NOMO-1 treated with DMSO at 0.1 percent for 48 hours (cell line): Measurements from ENCODE around the gene CDCA4.
A peak's percentile ranks its signal among the peaks of the same experiment; 100 is the strongest.
"Not testable (repeated sequence)": the region's sequence is repeated elsewhere in the genome, so short reads cannot be mapped to it uniquely, and the experiment has no call there.

Experiments used
- DNase-seq: peaks from one replicate; lab custom pipeline; 2025; ENCODE audit not compliant: unreplicated experiment; lab: John Stamatoyannopoulos, UW

CDCA4 gene

DNA sequence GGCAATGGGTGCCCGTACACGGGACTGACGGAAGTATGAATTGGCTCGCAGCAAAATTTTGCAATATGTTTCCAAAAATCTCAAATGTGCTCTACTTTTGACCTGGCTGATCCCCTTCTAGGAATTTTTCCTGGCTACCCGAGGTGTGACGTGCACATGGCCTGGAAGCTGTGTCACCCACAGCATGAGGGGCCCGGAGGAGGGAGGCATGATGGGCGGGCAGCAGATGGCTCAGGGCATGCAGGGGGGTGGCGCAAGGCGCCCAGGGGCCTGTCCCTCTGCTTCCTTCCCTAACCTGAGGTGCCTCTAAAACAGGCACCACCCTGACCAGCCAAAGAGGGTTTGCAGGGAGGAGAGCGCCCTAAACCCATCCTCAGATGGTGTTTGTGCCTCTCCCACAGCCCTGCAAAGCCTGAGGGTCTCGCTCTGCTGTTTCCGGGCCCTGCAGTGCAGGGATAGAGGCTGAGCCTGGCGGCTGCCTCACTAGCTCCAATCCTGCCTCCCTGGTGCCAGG, 37.7 kb upstream of the CDCA4 start:
- DNase-seq: no peak

DNA sequence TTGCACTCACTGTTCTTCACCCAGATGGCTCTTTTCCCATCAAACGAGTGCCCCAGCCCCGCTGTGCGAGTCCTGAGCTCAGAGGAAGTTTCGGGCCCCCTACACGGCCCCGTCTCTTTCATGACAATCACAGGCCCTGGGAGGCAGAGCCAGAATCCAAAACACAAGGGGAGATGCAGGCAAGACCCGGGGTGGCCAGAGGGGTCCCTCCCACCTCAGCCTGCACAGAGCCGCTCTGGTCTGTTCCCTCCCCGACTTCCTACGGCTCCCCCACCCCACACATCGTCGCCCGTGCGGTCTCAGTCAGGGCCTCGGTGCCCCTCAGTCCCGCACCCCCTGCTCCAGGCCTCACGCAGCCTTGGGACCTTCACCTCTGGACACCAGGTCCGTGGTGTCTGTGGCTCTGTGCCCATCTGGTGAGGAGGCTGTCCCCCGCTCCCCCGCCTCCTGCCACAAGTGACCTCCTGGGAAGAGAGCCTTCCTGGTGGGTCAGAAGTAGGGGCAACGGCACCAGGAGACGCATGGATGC, 35.5 kb upstream of the CDCA4 start:
- DNase-seq: no peak

DNA sequence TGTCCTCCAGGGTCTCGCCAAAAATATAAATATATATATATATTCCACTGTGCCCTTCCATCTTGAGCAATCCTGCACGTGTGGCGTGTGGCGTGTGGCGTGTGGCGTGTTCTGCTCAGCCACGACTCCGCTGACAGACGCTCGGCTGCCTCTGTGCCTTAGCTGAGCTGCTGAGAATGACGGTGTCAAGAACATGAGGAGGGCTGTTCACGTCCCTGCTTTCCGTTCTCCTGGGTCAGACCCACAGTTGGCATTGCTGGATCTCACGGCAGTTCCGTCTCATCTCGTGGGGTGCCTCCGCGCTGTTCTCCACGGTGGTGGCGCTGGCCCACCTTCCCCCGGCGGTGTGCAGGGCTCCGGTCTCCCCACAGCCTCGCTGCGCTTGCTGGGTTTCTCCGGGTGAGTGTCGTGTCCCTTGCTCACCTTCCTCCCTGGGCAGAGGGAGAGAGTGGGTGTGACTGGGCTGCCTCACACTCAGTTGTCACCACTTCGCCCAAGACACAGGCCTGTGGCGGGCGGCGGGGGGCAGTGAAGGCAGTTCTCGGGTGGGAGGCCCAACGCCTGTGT, 34.9 kb upstream of the CDCA4 start:
- no peak for DNase-seq

DNA sequence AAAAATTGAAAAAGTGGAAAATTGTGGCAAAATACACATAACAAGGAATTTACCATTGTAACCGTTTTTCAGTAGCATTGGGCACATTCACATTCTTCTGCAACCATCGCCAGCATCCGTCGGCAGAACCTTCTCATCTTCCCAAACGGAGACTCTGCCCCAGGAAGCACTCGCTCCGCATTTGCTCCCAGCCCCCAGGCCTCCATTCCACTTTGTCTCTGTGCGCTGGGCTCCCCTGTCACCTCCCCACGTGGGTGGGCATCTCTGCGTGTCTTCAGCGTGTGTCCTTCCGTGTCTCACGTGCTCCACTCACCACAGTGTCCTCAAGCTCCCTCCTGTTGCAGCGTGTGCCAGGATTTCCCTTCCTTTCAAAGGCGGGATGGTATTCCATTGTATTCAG, 34.5 kb upstream of the CDCA4 start:
- no peak for DNase-seq

DNA sequence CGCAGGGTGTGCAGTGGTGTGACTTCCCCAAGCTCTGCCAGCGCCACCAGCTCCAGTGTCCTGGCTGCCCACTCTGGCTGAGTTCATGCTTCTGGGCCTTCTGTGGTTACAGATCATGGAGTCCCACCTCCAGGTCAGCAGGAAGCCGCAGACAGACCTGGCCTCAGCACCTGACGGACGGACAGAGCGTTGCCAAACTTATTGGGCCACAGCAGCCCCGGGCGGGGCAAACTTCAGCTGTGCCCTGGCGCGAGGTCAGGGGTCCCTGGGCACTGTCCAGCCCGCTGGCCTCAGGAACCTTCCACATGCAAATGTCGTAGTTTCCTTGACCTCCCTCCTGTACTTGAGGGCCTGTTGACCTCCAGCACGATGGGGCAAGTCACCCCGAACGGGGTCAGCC, 33.1 kb upstream of the CDCA4 start:
- DNase-seq: no peak

DNA sequence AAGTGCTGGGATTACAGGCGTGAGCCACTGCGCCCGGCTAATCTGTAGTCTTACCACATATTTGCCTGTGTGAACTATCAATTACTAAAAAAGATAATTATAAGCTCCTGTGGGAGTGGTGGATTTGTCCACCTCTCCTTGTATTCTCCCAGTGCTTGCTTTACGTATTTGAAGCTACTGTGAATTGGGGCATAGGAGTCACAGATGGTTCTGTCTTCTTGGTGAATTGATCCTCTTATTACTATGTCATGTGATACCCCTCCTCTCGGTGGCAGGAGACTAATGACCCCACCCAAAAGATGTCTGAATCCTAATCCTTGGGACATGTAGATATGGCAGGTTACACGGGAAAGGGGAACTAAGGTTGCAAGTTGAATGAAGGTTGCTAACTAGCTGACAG, 32.5 kb upstream of the CDCA4 start:
- no peak for DNase-seq

DNA sequence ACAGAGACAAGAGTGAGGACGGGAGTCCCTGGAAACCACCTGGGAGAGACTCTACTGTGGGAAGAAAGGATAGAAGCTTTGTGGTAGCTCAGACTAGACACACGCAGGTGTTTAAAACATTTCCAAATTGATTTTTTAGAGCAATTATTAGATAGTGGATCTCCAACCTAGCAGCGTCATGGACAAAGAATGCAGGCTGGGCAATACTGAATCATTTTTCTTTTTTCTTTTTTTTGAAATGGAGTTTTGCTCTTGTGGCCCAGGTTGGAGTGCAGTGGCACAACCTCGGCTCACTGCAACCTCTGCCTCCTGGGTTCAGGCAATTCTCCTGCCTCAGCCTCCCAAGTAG, 31.2 kb upstream of the CDCA4 start:
- DNase-seq: no peak

DNA sequence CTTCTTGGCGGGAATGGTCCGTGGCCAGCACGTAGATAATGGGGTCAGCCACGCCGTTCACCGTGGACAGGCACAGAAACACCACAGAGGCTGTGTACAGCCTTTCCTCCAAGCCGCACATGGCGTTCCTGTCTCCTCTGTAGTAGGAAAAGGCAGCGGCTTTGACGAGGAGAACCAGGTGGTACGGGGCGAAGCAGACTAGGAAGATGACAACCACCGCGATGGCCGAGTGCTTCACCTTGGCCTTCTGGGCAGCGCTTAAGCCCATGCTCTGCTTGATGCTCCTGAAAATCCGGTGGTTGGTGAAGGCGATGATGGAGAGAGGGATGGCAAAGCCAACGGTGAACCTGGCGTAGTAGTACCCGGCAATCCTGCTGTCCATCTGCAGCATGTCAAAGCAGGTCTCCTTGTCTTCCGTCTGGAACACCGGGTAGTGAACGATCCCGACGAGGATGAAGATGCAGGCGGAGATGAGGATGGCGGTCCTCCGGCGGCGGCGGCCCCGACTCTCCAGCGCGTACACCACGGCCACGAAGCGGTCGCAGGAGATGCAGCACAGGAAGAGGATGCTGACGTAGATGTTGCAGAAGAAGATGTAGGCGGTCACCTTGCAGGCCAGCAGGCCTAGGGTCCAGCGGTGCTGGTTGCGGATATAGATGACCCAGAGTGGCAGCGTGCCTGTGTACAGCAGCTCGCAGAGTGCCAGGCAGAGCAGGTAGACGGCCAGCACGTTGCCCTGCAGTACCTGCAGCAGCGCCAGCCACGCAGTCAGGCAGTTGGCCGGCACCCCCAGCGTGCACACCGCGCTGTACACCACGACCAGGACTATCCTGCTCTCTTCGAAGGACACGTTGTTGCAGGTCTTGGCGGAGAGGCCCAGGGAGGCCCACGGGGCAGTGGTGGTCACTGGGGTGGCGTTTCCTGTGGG, 30.6 kb upstream of the CDCA4 start:
- no peak for DNase-seq

DNA sequence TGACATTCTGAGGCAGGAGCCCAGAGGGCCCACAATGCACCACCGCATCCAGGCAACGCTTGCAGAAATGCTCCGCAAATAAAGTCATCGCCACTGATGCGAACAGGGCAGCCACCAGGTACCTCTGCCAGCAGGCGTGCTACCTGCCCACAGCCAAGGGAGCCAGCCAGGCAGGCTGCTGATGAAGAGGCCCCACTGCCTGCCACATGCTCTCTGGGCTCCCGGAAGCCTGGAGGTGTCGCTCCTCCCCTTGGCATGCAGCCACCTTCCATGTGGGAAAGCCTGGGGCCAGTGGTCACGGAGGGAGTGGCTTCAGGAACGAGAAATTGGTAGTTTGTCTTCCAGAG, 29.6 kb upstream of the CDCA4 start:
- no peak for DNase-seq

DNA sequence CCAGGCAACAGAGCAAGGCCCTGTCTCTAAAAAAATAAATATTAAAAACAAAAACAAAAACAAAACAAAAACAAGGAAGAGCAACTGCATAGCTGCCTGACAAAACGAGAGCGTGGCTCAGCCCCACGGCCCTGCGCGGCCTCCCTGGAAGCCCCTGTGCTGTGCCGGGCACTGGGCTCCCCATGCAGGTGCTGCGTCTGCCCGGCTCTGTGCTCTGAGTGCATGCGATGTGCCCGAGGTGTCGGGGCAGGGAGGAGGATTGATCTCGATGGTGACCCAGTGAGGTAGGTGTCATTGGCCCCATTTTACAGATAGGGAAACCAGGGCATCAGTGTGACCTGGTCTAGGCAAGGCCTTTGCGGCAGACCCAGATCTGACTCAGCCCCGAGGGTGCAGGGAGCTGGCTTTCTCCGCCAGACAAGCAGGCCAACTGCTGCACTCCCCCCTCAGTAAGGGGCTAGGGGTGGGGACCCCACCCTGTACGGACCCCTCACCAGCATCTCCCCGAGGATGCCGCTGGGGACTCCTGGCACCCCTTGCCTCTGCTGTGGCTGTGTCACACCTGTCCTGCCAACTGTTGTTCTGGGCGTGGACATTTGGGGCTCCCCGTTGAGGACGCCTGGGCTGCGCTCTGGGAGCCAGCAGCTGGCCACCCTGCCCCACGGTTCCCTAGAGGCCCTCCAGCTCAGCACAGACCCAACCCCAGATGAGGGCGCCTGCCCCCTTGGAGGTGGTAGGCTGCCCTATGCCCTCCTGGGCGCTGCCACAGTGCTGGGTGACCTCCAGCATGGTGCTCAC, 29.1 kb upstream of the CDCA4 start:
- DNase-seq: no peak

DNA sequence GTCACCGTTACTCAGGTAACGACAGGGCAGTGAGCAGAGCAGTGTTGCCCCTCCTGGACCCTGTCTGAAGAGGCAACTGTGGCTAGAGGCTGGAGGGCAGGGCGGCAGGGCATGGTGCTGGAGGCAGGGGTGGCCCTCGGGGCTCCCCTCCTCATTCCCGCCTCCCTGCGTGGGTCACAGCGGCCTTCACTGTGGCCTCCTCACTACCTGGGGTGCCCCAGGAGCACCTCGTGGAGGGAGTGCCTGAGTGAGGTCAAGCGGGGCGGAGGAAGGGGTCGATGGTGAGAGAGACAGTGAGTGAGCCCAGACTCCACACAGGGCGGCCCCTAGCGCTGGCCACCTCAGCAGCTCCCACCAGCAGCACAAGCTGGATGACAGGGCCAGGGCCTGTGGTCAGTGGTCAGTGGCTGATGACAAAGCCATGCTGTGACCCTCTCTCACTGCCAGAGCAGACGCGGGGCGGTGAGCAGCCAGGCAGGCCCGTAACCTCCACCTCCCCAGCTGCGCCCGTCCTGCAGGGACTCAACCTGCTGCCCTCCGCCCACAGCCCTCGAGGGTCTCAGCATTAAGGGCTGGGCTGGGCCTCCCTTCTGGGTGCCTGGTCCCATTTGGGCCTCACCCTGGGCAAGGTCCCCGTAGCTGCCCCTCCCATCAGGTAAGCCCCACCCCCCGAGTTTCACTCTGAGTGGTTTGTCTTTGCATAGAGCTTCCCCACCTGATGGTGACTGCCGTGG, 26.6 kb upstream of the CDCA4 start:
- no peak for DNase-seq

DNA sequence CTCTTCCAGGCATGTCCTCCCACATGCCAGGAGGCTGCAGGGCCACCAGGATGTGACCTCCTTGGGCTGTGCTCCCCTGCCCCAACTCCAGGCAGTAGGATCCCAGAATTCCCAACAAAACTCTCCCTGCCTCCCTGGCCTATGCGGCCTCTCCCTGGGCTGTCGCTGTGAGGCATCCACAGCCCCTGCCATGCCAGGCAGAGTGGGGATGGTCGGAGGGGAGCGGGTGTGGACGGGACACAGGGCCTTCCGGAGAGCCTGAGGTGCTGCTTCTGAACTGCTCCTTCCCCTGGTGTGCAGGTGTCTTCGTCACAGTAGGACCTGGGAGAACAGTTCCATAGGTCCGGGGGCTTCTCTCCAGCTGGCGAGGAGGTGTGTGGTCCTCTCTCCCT, 26.0 kb upstream of the CDCA4 start:
- DNase-seq: no peak

DNA sequence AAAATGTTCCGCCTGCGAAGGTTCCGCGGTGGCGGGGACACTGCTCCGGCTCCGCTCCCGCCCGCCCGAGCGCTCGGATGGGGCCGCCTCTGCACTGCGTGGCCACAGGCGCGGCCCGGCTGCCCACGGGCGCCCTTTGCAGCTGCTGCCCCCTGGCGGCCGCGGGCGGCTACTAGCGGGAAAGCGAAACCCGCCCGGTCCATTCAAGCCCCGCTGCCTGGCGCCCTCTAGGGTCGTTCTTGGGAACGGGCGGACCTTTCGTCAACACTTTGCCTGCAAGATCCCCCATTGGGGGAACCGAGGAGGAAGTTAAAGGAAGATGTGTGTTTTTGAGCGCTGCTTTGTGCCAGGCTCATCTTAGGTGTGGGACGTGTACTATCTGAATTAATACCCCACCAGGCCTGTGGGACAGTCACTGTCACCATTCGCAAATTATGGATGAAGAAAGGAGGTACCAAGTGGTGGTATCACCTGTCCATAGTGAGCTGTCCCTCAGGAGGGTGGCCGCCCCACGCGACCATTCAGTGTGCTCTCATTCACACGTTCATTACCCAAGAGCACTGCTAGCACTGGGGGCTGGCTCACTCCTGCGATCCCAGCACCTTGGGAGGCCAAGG, 24.9 kb upstream of the CDCA4 start:
- peak; percentile 94 for DNase-seq

DNA sequence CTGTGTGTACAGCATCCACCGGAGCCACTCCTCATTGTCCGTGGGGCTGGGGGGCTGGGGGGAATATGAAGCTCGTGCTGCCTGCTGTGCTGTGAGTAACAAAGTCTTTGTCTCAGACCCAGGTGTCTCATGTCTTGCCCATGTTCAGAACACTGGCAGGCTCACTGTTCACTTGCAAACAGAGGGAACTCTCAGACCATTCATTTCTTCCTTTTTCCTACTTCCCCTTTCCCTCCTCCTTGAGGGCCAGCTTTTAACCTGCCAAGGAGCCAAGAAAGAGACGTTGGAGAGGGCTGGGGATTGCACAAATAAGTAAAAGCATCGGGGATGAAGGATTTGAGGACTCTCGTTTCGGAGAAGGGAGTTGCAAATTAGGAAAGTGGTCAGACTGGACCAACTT, 22.8 kb upstream of the CDCA4 start:
- DNase-seq: peak; percentile 57

DNA sequence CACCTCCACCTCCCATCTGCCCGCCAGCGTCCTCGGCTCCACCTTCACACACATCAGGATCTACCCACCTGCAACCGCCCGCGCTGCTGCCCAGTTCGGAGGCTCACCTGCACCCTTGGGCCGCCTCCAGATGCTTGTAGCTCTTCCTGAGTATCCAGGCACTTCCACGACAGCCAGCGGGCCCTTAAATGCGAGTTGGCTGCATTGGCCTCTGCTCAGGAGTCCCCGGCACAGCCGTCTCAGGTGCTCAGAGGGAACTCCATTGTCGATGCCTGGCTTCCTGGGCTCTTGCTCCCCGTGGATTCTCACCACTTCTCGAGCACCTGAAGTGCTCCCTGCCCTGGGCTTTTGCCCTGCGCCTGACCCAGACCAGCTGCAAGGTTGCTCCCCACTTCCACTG, 21.9 kb upstream of the CDCA4 start:
- no peak for DNase-seq

DNA sequence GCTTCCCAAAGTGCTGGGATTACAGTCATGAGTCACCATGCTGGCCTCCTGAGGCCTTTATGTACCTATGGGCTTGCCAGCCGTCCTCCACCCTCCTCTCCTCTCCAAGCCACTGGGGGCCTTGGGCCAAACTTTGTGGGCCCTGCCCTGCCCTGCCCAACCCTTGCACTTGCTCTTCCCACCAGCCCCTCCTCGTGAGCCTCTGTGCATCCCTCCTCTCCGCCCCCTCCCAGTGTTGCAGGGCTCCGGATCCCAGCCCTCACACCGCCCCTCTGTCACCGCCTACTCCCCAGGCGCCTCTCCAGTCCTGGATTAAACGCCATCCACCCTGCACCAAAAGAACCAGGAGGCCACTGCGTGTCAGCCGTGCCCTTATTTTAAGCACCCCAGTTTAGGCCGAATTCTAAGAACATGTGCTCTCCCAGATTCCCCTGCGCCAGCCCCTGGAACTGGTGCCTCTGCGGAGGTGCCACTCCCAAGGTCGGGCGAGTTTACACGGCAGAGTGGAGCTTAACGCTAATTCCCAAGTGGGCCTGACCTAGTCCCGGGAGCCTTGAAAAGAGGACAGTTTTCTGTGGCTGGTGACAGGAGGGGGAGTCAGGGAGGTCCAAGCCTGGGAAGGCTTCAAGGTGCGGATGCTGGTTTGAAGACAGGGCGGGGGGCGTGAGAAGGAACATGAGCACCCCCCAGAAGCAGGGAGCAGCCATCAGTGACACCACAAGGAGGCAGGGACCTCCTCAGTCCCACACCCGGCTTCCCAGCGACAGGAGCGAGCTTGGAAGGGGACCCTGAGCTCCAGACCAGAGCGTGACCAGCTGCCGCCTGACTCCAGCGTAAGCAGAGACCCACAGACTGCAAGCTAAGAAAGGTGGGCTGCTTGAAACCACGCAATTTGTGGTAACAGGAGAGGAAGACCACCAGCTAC, 21.2 kb upstream of the CDCA4 start:
- DNase-seq: no peak

DNA sequence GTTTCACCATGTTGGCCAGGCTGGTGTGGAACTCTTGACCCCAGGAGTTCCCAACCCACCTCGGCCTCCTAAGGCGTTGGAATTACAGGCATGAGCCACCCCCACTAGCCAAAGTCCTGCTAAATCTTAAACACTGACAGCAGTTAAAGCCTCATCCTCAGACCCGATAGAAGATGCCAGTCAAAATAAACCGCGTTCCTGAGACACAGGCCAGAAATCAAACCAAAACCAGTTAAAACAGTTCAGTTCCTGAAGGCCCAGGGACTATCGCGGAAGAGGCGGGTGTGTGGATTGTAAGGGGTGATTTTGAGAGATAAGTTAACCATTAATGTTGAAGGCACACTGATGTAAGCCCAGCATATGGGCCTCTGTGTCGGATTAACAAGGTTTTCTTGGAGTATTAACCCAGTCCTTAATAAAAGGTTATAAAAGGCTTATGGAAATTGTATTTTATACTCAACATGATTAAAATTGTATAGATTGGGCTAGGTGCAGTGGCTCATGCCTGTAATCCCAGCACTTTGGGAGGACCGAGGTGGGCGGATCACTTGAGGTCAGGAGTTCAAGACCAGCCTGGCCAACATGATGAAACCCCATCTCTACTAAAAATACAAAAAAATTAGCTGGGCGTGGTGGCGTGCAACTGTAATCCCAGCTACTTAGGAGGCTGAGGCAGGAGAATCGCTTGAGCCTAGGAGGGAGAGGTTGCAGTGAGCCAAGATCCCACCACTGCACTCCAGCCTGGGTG, 18.7 kb upstream of the CDCA4 start:
- DNase-seq: no peak

DNA sequence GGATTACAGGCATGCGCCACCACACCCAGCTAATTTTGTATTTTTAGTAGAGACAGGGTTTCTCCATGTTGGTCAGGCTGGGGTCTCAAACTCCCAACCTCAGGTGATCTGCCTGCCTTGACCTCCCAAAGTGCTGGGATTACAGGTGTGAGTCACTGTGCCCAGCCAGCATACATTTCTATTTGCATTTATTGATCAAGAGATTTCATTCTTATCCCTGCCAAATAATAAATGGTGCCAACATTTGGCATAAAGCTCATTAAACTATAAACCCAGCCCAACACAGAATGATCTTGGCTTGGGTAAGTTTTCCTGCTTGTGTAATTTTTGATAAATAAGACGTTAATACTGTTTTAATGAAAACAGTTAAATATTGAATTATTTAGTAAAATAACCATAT, 14.7 kb upstream of the CDCA4 start:
- DNase-seq: not testable (repeated sequence)
